Measurements from ENCODE around the gene RNU4-1.
"Not testable (repeated sequence)": the region's sequence is repeated elsewhere in the genome, so short reads cannot be mapped to it uniquely, and the experiment has no call there.

RNU4-1 gene

DNA sequence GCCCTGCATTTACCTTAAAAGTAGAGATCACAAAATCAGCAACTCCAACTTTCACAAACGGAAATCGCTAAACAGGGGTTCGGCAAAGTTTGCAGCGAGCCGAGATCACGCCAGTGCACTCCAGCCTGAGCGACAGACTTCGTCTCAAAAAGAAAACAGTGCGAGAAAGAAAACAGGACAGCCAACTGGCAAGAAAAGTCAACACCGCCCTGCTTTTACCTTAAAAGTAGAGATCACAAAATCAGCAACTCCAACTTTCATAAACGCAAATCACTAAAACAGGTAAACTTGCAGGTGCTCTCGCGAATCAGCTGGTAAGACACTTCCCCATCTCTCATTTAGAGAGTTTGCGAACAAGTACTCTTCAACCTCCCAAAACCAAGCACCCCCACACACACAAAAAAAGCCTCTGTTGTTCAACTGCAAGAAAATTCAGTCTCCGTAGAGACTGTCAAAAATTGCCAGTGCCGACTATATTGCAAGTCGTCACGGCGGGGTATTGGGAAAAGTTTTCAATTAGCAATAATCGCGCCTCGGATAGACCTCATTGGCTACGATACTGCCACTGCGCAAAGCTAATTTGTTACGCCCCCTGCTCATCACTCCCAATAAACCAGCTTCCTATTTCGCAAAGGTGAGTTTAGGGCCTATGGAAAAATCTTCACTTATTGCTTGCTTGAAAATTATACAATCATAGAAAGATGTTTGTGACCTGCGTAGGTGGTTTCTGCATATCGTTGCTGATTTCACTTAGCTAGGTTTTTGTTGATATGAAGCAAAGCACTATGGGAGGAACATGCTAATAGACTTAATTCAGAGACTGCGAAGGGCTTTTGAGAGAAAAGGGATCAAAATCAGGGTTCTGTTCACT is at the start of gene RNU4-1:
Gene RNU4-1, minus strand, starts transcription at position 577 of the 871 bp plus-strand sequence.
- peak; percentile 99 for DNase-seq (ENCODE audit: low spot score)

- DNase-seq (ENCODE audit: low spot score), result no peak
These were observed 49.4 kb upstream of the RNU4-1 start for GRCh38 chr12:120342175-120343038.

GRCh38 chr12:120339256-120339655 is 46.2 kb upstream of the RNU4-1 start:
- no peak for DNase-seq (ENCODE audit: low spot score)

GRCh38 chr12:120337730-120338129 is 44.7 kb upstream of the RNU4-1 start:
- no peak for DNase-seq (ENCODE audit: low spot score)

DNA sequence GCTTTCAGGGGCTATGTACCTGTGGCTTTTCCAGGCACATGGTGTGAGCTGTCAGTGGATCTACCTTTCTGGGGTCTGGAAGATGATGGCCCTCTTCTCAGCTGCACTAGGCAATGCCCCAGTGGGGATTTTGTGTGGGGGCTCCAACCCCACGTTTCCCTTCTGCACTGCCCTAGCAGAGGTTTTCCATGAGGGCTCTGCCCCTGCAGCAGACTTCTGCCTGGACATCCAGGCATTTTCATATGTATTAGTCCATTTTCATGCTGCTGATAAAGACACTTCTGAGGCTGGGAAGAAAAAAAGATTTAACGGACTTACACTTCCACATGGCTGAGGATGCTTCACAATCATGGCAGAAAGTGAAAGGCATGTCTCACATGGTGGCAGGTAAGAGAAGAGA is 43.4 kb upstream of the RNU4-1 start:
- DNase-seq (ENCODE audit: low spot score), result not testable (repeated sequence)

DNA sequence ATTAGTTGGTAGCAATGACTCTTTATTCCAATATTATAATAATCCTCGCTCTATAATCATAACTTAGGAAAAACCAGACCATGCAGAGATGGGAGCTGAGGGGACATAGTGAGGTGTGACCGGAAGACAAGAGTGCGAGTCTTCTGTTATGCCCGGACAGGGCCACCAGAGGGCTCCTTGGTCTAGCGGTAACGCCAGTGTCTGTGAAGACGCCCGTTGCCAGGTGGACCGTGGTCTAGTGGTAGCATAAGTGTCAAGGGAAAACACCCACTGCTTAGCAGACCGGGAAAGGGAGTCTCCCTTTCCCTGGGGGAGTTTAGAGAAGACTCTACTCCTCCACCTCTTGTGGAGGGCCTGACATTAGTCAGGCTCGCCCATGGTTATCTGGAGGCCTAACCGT is 42.4 kb upstream of the RNU4-1 start:
- peak; percentile 55 for DNase-seq (ENCODE audit: low spot score)

- no peak for DNase-seq (ENCODE audit: low spot score)
These were observed 39.5 kb upstream of the RNU4-1 start for GRCh38 chr12:120332523-120332922.

DNA sequence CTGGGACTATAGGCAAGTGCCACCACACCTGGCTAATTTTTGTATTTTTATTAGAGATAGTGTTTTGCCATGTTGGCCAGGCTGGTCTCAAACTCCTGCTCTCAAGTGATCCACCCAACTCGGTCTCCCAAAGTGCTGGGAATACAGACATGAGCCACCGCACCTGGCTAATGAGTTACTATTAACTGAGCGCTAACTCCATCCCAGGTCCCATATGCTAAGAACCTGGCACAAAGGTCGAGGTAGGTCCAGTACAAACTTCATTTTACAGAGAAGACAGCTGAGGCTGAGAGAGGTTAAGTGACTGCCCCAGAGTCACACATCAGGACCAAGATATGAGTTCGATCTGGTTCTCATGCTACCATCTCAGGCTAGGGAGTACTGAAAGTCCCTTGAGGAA is 39.0 kb upstream of the RNU4-1 start:
- no peak for DNase-seq (ENCODE audit: low spot score)

- DNase-seq (ENCODE audit: low spot score), result no peak
These were observed 38.4 kb upstream of the RNU4-1 start for GRCh38 chr12:120331390-120331789.

DNA sequence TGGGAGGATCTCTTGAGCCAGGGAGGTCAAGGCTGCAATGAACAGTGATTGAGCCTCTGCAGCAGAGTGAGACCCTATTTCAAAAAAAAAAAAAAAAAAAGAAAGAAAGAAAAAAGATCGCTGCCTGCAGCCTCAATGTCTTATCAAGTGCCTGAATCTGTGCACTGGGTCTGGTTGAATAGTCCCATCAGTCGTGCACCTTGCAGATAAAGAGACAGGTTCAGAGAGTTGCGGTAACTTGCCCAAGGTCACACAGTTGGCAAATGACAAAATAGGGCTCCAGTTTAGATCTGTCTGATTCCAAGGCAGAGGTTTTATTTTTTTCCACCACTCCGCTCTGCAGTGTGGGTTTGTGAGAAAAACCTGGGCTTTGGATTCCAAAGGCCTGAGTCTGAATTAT is 35.2 kb upstream of the RNU4-1 start:
- no peak for DNase-seq (ENCODE audit: low spot score)

DNA sequence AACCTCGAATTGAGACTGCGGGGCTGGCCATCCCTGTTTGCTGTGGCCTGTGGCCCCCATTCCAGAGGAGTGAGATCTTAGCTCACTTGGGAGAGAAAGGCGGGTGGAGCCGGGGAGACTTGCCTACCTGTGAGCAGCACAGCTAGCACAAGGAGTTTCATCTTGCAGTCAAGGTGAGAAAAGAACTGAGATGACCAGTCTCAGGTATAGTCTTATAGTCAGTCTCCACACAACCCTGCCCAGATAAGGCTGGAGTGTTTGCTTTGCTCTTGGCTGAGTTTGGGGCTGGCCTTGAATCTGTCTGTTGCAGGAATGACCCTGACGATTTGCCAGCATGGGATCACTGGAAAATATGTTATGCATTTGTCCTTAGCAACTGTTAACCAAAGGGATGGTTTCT is 34.6 kb upstream of the RNU4-1 start, which contains the start of gene PLA2G1B:
Gene PLA2G1B, minus strand, starts transcription at position 187 of the 400 bp plus-strand sequence. Its CDS starts 26 bp downstream, at position 161.
- no peak for DNase-seq (ENCODE audit: low spot score)

- DNase-seq (ENCODE audit: low spot score), result no peak
These were observed 31.9 kb upstream of the RNU4-1 start for GRCh38 chr12:120324841-120325417.

DNA sequence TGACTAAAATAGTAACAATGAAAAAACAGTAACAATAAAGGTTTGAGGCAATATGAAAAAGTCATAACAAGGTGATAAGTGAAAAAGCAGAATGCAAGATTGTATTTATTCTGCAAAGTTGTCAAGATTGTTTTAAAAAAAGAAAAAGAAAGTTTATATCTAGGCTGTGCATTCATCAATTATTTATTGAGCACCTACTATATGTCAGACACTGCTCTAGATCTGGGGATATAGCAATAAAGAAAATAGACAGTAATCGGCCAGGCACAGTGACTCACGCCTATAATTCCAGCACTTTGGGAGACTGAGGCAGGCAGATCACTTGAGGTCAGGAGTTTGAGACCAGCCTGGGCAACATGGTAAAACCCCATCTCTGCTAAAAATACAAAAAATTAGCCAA is 30.7 kb upstream of the RNU4-1 start:
- DNase-seq (ENCODE audit: low spot score), result no peak

DNA sequence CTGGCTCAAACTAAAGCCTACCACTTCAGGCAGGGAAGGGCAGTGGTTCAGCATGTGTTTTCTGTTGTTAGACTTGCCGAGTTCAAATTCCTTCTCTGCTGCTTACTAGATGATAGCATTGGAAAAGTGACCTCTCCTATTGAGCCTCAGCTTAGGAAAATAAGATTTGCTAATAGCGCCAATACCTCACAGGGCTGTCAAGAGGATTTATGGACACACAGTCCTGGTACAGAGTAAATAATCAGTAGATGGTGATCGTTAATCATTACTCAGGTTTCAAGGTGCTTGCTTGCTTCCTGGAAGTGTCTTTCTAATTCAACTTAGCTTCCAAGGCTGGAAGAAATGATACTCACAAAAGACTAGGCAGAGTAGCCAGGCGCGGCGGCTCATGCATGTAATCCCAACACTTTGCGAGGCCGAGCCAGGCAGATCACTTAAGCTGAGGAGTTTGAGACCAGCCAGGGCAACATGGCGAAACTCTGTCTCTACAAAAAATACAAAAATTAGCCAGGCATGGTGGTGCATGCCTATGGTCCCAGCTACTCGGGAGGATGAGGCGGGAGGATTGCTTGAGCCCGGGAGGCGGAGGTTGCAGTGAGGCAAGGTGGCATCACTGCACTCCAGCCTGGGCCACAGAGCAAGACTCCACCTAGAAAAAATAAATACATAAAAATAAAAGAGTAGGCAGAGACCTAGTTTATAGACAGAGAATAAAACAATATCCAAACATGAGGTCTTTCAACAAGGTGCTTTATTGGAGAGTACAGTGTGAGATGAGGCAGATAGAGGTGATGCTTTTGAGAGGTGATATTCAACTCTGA is 28.6 kb upstream of the RNU4-1 start:
- no peak for DNase-seq (ENCODE audit: low spot score)

DNA sequence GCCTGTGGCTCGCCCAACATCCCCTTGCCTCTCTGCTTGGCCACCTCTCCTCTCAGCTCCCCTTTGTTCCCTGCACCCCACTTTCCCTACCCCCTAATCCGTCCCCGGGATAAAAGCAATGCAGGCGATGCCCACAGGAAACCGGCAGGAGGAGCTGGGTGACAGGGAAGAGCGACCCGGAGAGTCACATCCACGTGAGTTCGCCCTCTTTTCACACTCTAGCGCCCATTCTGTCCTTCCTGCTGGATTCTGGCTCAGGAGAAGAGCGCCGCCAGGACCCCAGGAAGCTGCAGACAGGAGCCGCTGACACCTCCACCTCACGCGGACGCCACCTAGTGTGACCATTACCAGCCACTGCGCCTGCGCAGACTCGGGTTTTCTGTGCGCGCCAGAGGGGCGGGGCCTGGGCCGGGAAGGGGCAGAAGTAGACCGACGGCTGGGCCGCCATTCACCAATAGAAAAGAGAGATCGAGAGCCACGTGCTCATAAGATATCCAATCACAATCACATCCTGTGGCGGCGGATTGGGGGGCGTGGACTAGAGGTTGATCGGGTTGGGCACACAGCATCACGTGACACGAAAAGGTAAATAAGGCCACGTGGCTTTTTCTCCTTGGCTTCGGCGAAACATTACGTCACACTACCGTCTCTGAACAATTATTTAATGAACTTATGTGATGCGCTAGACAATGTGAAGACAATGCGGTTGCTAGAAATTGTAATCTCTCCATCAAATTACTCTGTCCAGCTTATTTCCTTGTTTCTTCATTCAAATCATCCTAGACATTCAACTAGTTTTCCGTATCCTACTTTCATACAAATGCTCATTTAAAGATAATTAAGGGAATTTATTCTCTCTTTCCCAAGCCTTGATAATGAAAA is 24.4 kb upstream of the RNU4-1 start:
- peak; percentile 100 for DNase-seq (ENCODE audit: low spot score)

- DNase-seq (ENCODE audit: low spot score), result peak; percentile 59
These were observed 23.8 kb upstream of the RNU4-1 start for GRCh38 chr12:120316798-120317223.

DNA sequence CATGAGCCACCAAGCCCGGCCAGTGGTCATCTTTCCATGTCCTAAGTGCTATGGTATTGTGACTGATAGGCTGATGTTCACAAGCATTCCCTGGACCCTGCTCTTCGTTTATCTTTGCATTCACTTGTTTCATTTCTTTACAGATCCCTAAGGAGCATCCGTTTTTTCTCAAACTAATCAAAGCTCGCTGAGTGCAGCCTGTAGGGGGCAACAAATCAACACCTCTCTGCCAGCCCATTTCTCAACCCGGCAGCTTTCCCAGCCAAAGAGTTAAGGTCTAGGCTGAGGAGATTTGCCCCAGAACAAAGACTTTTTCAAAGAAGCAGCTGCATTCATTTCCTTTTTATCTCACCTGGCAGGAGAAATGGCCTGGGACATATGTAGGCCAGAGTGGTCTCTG is 21.2 kb upstream of the RNU4-1 start:
- peak; percentile 46 for DNase-seq (ENCODE audit: low spot score)

DNA sequence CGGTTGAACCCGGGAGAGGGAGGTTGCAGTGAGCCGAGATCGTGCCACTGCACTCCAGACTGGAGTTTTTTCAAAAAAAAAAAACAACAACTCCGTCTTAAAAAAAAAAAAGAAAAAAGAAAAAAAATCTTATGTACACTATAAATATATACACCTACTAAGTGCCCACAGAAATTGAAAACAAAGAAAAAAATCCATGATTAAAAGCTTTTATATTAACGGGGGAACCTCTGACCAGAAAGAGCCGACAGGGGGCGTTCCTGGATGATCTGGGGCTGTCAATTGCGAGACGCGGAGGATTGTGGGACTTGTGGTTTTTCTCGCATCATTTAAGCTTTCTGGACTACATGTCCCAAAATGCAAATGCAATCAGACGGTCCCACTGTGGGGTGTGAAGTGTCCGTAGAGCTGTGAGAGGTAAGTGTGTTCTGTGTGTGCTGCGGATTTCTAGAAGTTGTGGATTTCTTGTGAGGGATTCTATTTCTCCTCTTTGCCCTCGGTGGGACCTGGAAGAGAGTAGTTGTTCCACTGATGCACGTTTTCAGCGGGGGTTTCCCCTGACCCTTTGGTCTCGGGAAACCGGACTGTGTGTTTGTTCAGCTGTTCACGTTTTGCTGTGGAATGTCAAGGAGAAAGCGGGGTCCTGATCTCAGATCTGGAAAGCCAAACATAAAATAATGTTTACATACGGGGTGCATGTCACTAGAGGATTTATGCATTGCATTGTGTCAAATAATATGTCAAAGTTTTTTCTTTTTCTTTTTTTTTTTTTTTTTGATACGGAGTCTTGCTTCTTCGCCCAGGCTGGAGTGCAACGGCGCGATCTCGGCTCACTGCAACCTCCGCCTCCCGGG is 9.2 kb upstream of the RNU4-1 start, which contains the start of gene SIRT4:
Gene SIRT4, plus strand, starts transcription at position 360 of the 854 bp plus-strand sequence. CDS start 1,241 bp downstream, outside the sequence.
- peak; percentile 98 for DNase-seq (ENCODE audit: low spot score)

- DNase-seq (ENCODE audit: low spot score), result no peak
These were observed 701 bp downstream of the RNU4-1 start for GRCh38 chr12:120292411-120292660.
